Body of pancreas (tissue), 4 donors: ENCODE data around the gene CHAC1. TPM values are rescaled to one million over a fixed set of nuclear protein-coding genes. Genes with fewer than 3 reads are reported as not detected.
"Not testable (repeated sequence)": the region's sequence is repeated elsewhere in the genome, so short reads cannot be mapped to it uniquely, and the experiment has no call there.

Experiments used
- ATAC-seq: fragments of 150-250 bp; one replicate; pipeline ENCODE4 v1.9.1; 2016
- DNase-seq, 4 donors: peaks; one replicate each; pipeline ENCODE4 v3.0.0-alpha.2; 2019
- H3K27ac ChIP-seq, 4 donors: fragments of 200-600 bp; sonication (generic); 1 replicate in 3 of 4; 2 replicates in 1 of 4; pipeline versions ENCODE4 v1.5.1 to v1.6.1; 2016 to 2019; ENCODE audit warnings: mild to moderate bottlenecking in 1 of 4, mixed read lengths in 1 of 4, moderate library complexity in 1 of 4
- H3K27me3 ChIP-seq, 2 donors: fragments of 200-600 bp; sonication (generic); one replicate each; pipeline ENCODE4 v1.6.0; 2016; ENCODE audit warnings: mild to moderate bottlenecking in 1 of 2
- H3K36me3 ChIP-seq, 2 donors: fragments of 200-600 bp; sonication (generic); replicated peaks in 1 of 2; 2 replicates each; pipeline ENCODE4 v1.5.1; 2016; ENCODE audit warnings: low read depth in 2 of 2; ENCODE audit not compliant: insufficient read depth in 1 of 2
- H3K4me1 ChIP-seq: fragments of 200-600 bp; sonication (generic); one replicate; pipeline ENCODE4 v1.6.0; 2016
- H3K4me3 ChIP-seq, 2 donors: fragments of 200-600 bp; sonication (generic); 1 replicate in 1 of 2; 2 replicates in 1 of 2; pipeline ENCODE4 v1.5.1; 2016 to 2019
- H3K9me3 ChIP-seq, 3 donors: fragments of 200-600 bp; sonication (generic); 1 replicate in 2 of 3; 2 replicates in 1 of 3; pipeline ENCODE4 v1.5.1; 2016
- CTCF ChIP-seq, 7 experiments: fragments of 450-650 bp in 4 of 7; fragments of 200-600 bp in 3 of 7; sonication (generic) in 3 of 7; IDR thresholded peaks; one replicate each; pipeline ENCODE4 v1.5.1; 2016 to 2019; ENCODE audit warnings: antibody characterized with exemption in 7 of 7
- POLR2A ChIP-seq, 3 donors: fragments of 450-650 bp; IDR thresholded peaks; one replicate each; pipeline ENCODE4 v1.6.1; 2016; ENCODE audit warnings: antibody characterized with exemption in 3 of 3, mild to moderate bottlenecking in 2 of 3
- WGBS, 2 donors: methylation state at CpG; one replicate each; pipeline ENCODE4 v1.1.5; 2017; 5-methylcytosine and 5-hydroxymethylcytosine counted together
- intact Hi-C: fragments of 100-400 bp; cut with DNase I; formaldehyde crosslinking; loops from one replicate; pipeline ENCODE4 v1.15.1; 2023
- total RNA-seq, 2 donors: library from RNA; depleted of rRNA; stranded (reverse); fragments of >200 nt; gene quantifications; one replicate each; pipeline ENCODE4 v1.1.0, GENCODE V29; 2016

CHAC1 gene
- total RNA-seq, 2 donors from 2014 or later: 4.0 to 4.7 TPM

- ATAC-seq: no peak
- intact Hi-C loops: no loop called here
- Histone ChIP-seq H3K36me3 (no peaks in the 10 kb centered on the region), H3K27ac (no peak overlapping the region), H3K4me3 (no peak overlapping the region), H3K9me3 (no peaks in the 10 kb centered on the region), H3K4me1 (peaks cover 42% of the 10 kb centered on the region), H3K27me3 (no peaks in the 10 kb centered on the region)
- WGBS, 2 donors: 88 to 90% methylated on average over 22 of the region's 22 CpGs
- no peak for DNase-seq
- TF ChIP-seq CTCF (IDR thresholded peaks at IDR 0.05) (no peak), POLR2A (IDR thresholded peaks at IDR 0.05) (no peak)
Observed at GRCh38 chr15:40959331-40960141, 6.3 kb downstream of the CHAC1 start.

GRCh38 chr15:40960151-40960885 lies 7.0 kb downstream of the CHAC1 start:
- DNase-seq: no peak
- TF ChIP-seq CTCF (IDR thresholded peaks at IDR 0.05) (no peak), POLR2A (IDR thresholded peaks at IDR 0.05) (no peak)
- Histone ChIP-seq H3K27me3 (no peaks in the 10 kb centered on the region), H3K9me3 (no peaks in the 10 kb centered on the region), H3K27ac (no peak overlapping the region), H3K4me3 (no peak overlapping the region), H3K36me3 (no peaks in the 10 kb centered on the region), H3K4me1 (peaks cover 38% of the 10 kb centered on the region)
- intact Hi-C loops: no loop called here
- ATAC-seq: no peak
- 91% methylated on average over 16 of the region's 16 CpGs for WGBS, 2 donors

- H3K27ac ChIP-seq: no peak overlapping the region
- no peak for DNase-seq
- H3K4me1 ChIP-seq: peaks cover 38% of the 10 kb centered on the region
- no peaks in the 10 kb centered on the region for H3K36me3 ChIP-seq
- H3K27me3 ChIP-seq: no peaks in the 10 kb centered on the region
- H3K4me3 ChIP-seq: no peak overlapping the region
- WGBS, 2 donors: 89 to 93% methylated on average over 8 to 11 of the region's 11 CpGs
- ATAC-seq: no peak
- no peaks in the 10 kb centered on the region for H3K9me3 ChIP-seq
- intact Hi-C loops: no loop called here
- TF ChIP-seq POLR2A (IDR thresholded peaks at IDR 0.05) (no peak), CTCF (IDR thresholded peaks at IDR 0.05) (no peak)
Observed at GRCh38 chr15:40960925-40961324, 7.7 kb downstream of the CHAC1 start.

- H3K27me3 ChIP-seq, H3K27ac ChIP-seq, H3K9me3 ChIP-seq, DNase-seq, ATAC-seq, H3K4me3 ChIP-seq, H3K36me3 ChIP-seq, intact Hi-C loops: not testable (repeated sequence)
- 89 to 99% methylated on average over 14 to 19 of the region's 25 CpGs for WGBS, 2 donors
- peaks cover 35% of the 10 kb centered on the region for H3K4me1 ChIP-seq
Observed at GRCh38 chr15:40961740-40962139, 8.5 kb downstream of the CHAC1 start.

- H3K27ac ChIP-seq, DNase-seq, H3K4me3 ChIP-seq, intact Hi-C loops, H3K27me3 ChIP-seq, H3K36me3 ChIP-seq, ATAC-seq, H3K9me3 ChIP-seq: not testable (repeated sequence)
- peaks cover 29% of the 10 kb centered on the region for H3K4me1 ChIP-seq
- WGBS, 2 donors: 85 to 87% methylated on average over 14 of the region's 14 CpGs
Observed at GRCh38 chr15:40962317-40962716, 9.0 kb downstream of the CHAC1 start.
